Glutamatergic neuron (in vitro differentiated cells): ENCODE results near the gene LPCAT1. TPM values are rescaled to one million over a fixed set of nuclear protein-coding genes. Genes with fewer than 3 reads are reported as not detected.

Experiments
- DNase-seq: peaks from one replicate; pipeline ENCODE4 v3.0.0; 2022
- H3K27ac Mint-ChIP-seq: one replicate; pipeline ENCODE4 v1.8.0; 2020; ENCODE audit warnings: mild to moderate bottlenecking, mixed read lengths, inconsistent platforms; ENCODE audit not compliant: unreplicated experiment
- H3K27me3 Mint-ChIP-seq: one replicate; pipeline ENCODE4 v1.8.0; 2020; ENCODE audit warnings: mild to moderate bottlenecking, moderate library complexity, mixed read lengths, inconsistent platforms; ENCODE audit not compliant: unreplicated experiment
- H3K36me3 Mint-ChIP-seq: one replicate; pipeline ENCODE4 v1.8.0; 2020; ENCODE audit warnings: mild to moderate bottlenecking, mixed read lengths, inconsistent platforms; ENCODE audit not compliant: unreplicated experiment
- H3K4me1 Mint-ChIP-seq: one replicate; pipeline ENCODE4 v1.8.0; 2020; ENCODE audit warnings: mild to moderate bottlenecking, low read depth, mixed read lengths, inconsistent platforms; ENCODE audit not compliant: unreplicated experiment
- H3K4me3 Mint-ChIP-seq: one replicate; pipeline ENCODE4 v1.8.0; 2020; ENCODE audit warnings: mild to moderate bottlenecking, mixed read lengths, inconsistent platforms; ENCODE audit not compliant: unreplicated experiment
- H3K9me3 Mint-ChIP-seq: one replicate; pipeline ENCODE4 v1.8.0; 2020; ENCODE audit warnings: mild to moderate bottlenecking, moderate library complexity, mixed read lengths, inconsistent platforms; ENCODE audit not compliant: unreplicated experiment
- CTCF ChIP-seq: fragments of 200-600 bp; sonication (generic); IDR thresholded peaks from one replicate; pipeline ENCODE4 v1.5.0; 2021; ENCODE audit not compliant: partially characterized antibody, unreplicated experiment
- total RNA-seq: library from RNA; stranded (reverse); fragmentation: NEBNext Ultra II Directional; extraction: Animal tissue kit (Norgen Biotek cat#: 25700); gene quantifications from one replicate; pipeline ENCODE4 v1.2.1, GENCODE V29; 2021; ENCODE audit not compliant: unreplicated experiment

The LPCAT1 gene
- total RNA-seq, 1 donor from 2014 or later, result 113 TPM

GRCh38 chr5:1468247-1468612 lies 55.5 kb downstream of the LPCAT1 start:
- H3K4me3 Mint-ChIP-seq, result no peak overlapping the region
- H3K9me3 Mint-ChIP-seq, result peaks cover 23% of the 10 kb centered on the region
- H3K4me1 Mint-ChIP-seq, result peaks cover 5% of the 10 kb centered on the region
- peak; percentile 82 for DNase-seq
- H3K36me3 Mint-ChIP-seq, result peaks cover 18% of the 10 kb centered on the region
- TF ChIP-seq CTCF, result peak; percentile 90
- peaks cover 22% of the 10 kb centered on the region for H3K27me3 Mint-ChIP-seq
- peak overlapping the region; percentile 83 for H3K27ac Mint-ChIP-seq

- peaks cover 18% of the 10 kb centered on the region for H3K36me3 Mint-ChIP-seq
- H3K4me3 Mint-ChIP-seq, result no peak overlapping the region
- no peak for TF ChIP-seq CTCF
- DNase-seq, result peak; percentile 25
- H3K4me1 Mint-ChIP-seq, result peaks cover 5% of the 10 kb centered on the region
- peaks cover 20% of the 10 kb centered on the region for H3K27me3 Mint-ChIP-seq
- H3K9me3 Mint-ChIP-seq, result peaks cover 23% of the 10 kb centered on the region
- peak overlapping the region; percentile 83 for H3K27ac Mint-ChIP-seq
Measured at GRCh38 chr5:1467341-1468246, 56.2 kb downstream of the LPCAT1 start.

DNA sequence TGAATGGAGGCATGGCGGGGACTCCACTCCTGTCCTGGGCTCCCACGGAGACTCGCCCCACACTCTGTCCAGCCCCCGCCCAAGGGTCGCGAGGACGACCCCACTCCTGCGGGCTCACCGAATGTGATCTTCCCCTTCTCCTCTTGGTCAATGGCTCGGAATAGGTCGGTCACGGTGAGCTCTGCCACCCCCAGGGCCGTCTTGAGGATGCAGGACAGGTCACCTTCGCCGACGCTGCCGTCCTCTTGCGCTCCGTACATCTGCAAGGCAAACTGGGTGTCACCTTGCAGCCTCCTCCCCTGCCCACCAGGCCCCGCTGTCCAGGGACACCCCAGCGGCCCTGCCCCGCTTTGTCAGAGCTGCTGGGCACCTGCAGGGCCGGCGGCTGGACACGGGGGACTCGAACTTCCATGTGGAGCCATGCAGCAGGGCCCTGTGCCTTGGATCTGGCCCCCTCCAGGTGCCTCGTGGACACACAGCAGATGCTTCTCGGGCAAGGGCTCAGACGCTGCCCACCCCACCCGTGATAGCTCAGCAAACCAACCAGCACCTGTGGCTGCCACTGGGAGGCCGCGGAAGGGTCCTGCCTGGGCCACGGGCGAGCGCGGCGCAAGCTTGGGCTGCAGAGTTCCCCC lies 57.0 kb downstream of the LPCAT1 start:
- peaks cover 5% of the 10 kb centered on the region for H3K4me1 Mint-ChIP-seq
- DNase-seq, result peak; percentile 6
- H3K27ac Mint-ChIP-seq, result no peak overlapping the region
- H3K27me3 Mint-ChIP-seq, result peaks cover 20% of the 10 kb centered on the region
- TF ChIP-seq CTCF, result no peak
- H3K36me3 Mint-ChIP-seq, result peaks cover 17% of the 10 kb centered on the region
- no peak overlapping the region for H3K4me3 Mint-ChIP-seq
- H3K9me3 Mint-ChIP-seq, result peaks cover 23% of the 10 kb centered on the region

DNA sequence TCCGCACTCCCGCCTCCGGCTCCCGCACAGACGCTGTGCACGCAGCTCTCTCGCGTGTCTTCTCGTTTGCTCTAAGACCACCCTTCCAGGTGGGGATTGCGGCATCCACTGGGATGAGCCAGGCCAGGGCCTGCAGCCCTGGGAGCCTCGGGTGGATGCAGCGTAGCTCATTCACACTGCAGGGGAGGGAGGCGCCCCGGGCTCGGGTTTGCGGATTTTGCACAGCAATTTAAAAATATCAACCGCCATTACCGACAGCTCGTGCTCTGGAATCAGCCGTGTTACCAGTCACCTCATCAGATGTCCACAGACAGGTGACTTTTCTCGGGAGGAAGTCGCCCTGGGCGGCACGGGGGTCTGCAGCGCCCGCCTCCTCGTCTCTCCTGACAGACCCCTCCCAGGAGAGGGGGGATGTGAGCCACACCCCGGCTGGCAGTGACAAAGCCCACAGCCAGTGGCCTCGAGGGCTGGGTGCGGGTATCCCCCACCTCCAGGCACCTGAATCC lies 57.7 kb downstream of the LPCAT1 start:
- Mint-ChIP-seq H3K4me1 (peaks cover 5% of the 10 kb centered on the region), H3K27me3 (peaks cover 17% of the 10 kb centered on the region), H3K4me3 (no peak overlapping the region), H3K9me3 (peaks cover 23% of the 10 kb centered on the region), H3K27ac (no peak overlapping the region), H3K36me3 (peaks cover 13% of the 10 kb centered on the region)
- DNase-seq, result no peak
- no peak for TF ChIP-seq CTCF

GRCh38 chr5:1465117-1465516 lies 58.6 kb downstream of the LPCAT1 start:
- DNase-seq, result no peak
- TF ChIP-seq CTCF, result no peak
- Mint-ChIP-seq H3K27me3 (peaks cover 17% of the 10 kb centered on the region), H3K36me3 (peaks cover 20% of the 10 kb centered on the region), H3K4me1 (peaks cover 5% of the 10 kb centered on the region), H3K4me3 (no peak overlapping the region), H3K27ac (peak overlapping the region; percentile 81), H3K9me3 (peaks cover 26% of the 10 kb centered on the region)
